RKO (cell line): Measurements from ENCODE around the gene ARID3A.
A peak's percentile ranks its signal among the peaks of the same experiment; 100 is the strongest.

Source experiments
- DNase-seq: peaks from one replicate; pipeline ENCODE4 v3.0.0-alpha.2; 2016; ENCODE audit warnings: low spot score

ARID3A gene

GRCh38 chr19:931860-932647 lies 6.2 kb downstream of the ARID3A start:
- DNase-seq, result no peak

- DNase-seq, result no peak
These were observed 7.1 kb downstream of the ARID3A start for GRCh38 chr19:932648-933552.

DNA sequence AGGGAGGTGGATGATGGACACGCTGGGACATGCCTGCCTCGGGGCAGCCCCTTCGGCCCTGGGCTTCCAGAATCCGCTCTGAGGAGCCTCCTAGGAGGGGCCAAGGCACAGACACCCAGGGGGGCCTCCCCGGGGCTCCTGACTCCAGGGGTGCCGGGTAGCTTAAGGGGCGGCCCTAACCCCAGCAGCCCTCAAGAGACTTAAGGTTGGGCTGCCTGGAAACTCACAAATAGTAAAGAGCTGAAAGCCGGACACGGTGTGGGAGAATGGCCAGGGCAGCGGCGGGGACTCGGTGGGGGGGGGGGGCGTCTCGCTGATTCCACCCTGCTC lies 7.7 kb downstream of the ARID3A start:
- DNase-seq, result no peak

GRCh38 chr19:934197-934840 lies 8.5 kb downstream of the ARID3A start:
- DNase-seq, result no peak

DNA sequence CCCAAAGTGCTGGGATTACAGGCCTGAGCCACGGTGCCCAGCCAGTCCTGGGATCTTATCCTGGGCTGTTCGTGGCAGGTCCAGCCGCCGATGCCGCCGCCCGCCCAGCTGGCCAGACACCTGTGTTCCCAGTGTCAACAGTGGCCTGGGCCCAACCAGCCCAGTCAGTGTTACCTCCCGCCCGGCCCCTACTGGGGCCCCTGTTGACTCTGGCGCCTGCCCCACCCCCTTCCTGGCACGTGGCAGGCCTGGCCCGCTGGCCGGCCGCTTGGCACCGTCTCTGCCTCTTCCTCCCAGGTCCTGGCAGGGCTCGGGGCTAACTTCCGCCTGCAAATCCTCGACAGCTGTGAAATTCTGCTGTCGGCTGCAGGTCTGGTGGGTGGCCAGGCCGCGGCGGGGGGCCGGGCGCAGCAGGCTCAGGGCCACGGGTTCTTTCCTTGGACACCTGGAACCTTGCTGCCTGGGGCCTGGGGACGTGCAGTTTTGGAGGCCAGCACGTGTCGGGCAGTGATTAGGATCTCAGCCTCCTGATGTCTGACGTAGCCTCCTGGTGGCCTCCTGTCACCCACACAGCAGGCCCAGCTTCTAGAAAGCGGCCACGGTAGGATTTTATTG lies 9.1 kb downstream of the ARID3A start:
- no peak for DNase-seq

- no peak for DNase-seq
These were observed 10.3 kb downstream of the ARID3A start for GRCh38 chr19:936175-936546.

DNA sequence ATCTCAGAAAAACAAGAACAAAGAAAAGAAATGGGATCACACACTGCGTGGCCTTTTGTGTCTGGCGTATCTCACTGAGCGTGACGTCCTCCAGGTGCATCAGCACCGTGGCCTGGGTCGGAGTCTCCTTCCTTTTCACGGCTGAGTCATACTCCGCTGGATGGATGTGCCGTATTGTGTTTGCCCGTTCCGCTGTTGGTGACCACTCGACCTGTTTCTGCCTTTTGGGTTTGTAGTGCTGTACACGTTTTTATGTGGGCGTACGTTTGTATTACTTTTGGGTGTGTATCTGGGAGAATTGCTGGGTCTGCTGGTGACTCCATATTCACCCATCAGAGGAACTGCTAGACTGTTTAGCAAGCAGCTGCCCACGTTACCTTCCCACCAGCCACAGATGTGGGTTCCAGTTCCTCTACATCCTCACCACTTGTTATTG lies 11.4 kb downstream of the ARID3A start:
- DNase-seq, result no peak

GRCh38 chr19:938233-938923 lies 12.5 kb downstream of the ARID3A start:
- DNase-seq, result no peak

- no peak for DNase-seq
These were observed 13.6 kb downstream of the ARID3A start for GRCh38 chr19:939439-939838.

- no peak for DNase-seq
These were observed 14.1 kb downstream of the ARID3A start for GRCh38 chr19:939922-940321.

DNA sequence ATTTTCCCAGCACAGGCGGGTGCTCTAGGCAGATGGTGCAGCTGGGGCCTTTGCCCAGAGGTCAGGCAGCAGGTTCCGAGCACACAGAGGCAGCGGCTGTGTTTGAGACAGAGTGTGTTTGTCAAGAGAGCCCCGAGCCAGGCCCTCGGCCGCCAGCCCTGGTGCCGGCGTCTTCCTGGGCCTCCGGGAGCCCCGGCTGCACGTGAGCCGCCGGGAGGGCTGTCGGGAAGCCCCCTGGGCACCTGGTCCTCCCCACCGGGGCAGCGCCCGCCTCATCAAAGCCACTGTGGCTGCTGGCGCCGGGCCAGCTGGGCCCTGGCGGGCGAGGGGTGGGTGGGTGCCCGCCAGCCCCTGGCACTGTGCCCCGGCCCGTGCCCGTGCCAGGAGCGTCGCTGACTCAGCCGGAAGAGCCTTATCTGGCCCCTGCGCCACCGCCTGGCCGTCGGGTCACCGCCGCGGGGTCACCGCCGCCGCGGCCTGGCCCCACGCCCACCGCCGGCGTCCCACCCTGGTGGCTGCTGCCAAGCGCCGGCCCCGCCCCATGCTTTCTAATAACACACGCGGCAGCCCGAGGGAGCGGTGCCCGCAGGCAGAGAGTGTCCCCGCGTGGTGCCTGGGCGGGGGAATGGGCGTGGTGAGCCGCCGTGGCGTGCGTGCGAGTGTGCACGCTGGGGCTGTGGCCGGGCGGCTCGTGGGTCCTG lies 14.9 kb downstream of the ARID3A start:
- peak; percentile 54 for DNase-seq

DNA sequence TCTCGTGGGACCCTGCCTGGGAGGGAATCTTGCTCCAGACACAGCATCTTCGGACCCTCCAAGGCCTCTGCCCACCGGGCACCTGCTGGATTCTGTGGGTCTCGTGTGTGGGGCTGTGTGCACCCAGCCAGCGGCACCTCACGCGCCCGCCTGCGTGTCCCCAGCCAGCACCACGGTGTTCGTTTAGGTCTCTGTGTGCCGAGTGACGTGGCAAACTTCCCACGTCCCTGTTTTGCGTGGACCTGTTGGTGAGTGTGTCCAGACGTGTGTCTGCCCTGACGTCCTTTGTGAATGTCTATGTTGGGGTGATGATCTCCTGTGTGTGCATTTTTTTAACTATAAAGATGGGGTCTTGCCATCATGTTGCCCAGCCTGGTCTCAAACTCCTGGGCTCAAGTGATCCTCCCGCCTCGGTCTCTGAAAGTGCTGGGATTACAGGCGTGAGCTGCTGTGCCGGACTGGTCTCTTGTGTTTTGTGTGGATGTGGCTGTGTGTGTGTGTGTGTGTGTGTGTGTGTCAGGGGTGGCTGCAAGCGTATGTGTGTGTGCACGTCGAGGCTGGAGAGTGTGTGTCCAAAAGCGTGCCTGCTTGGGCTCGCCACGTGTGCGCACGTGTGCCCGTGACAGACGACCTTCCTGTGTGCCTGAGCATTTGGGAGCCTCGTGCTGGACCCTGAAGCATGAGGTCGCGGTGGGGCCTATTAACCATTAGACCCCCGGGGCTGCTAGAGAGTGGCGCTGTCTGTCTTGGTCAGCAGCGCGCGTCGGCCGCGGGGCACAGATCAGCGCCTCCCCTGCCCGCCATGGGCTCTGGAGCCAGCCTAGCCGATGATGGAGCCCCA lies 15.7 kb downstream of the ARID3A start:
- no peak for DNase-seq

GRCh38 chr19:942133-942645 lies 16.4 kb downstream of the ARID3A start:
- DNase-seq, result no peak

GRCh38 chr19:943551-944170 lies 17.8 kb downstream of the ARID3A start:
- no peak for DNase-seq

- no peak for DNase-seq
These were observed 18.3 kb downstream of the ARID3A start for GRCh38 chr19:944171-944567.

- no peak for DNase-seq
These were observed 18.9 kb downstream of the ARID3A start for GRCh38 chr19:944663-945241.

- DNase-seq, result no peak
These were observed 19.8 kb downstream of the ARID3A start for GRCh38 chr19:945401-946252.

- DNase-seq, result no peak
These were observed 21.4 kb downstream of the ARID3A start for GRCh38 chr19:947090-947706.
